Kidney (tissue), 14 donors: Measurements from ENCODE around the gene ITGA8. TPM values are rescaled to one million over a fixed set of nuclear protein-coding genes. Genes with fewer than 3 reads are reported as not detected.

Experiments used
- DNase-seq, 5 donors: peaks; one replicate each; pipeline ENCODE4 v3.0.0-alpha.2; 2013 to 2020
- FAIRE-seq: peaks from 2 replicates; lab custom pipeline; 2012; peaks lifted over from hg19 to GRCh38; lab: Jason Lieb, UNC
- H3K27ac ChIP-seq, 2 donors: one replicate each; pipeline ENCODE4 v1.7.0; 2013; ENCODE audit warnings: low read depth in 2 of 2, low read length in 2 of 2, inconsistent platforms in 1 of 2
- H3K27me3 ChIP-seq: one replicate; pipeline ENCODE4 v1.7.1; 2013; ENCODE audit warnings: low read length, inconsistent platforms; ENCODE audit not compliant: control insufficient read depth, insufficient read depth
- H3K36me3 ChIP-seq, 3 donors: one replicate each; pipeline versions ENCODE4 v1.7.0 to v1.7.1; 2013; ENCODE audit warnings: low read length in 3 of 3, control low read depth in 1 of 3, inconsistent platforms in 1 of 3; ENCODE audit not compliant: insufficient read depth in 3 of 3, control insufficient read depth in 2 of 3
- H3K4me1 ChIP-seq, 3 donors: one replicate each; pipeline versions ENCODE4 v1.7.0 to v1.7.1; 2013; ENCODE audit warnings: low read length in 3 of 3, inconsistent platforms in 1 of 3, low read depth in 1 of 3; ENCODE audit not compliant: control insufficient read depth in 2 of 3, insufficient read depth in 2 of 3
- H3K4me3 ChIP-seq, 3 donors: one replicate each; pipeline versions ENCODE4 v1.7.0 to v1.8.1; 2013; ENCODE audit warnings: low read length in 3 of 3, control low read depth in 1 of 3, inconsistent platforms in 1 of 3
- H3K9ac ChIP-seq, 3 donors: one replicate each; pipeline versions ENCODE4 v1.7.0 to v1.7.1; 2013; ENCODE audit warnings: low read length in 3 of 3, control low read depth in 1 of 3, inconsistent platforms in 1 of 3
- H3K9me3 ChIP-seq, 3 donors: one replicate each; pipeline versions ENCODE4 v1.7.0 to v1.7.1; 2013; ENCODE audit warnings: low read length in 3 of 3, control low read depth in 1 of 3, inconsistent platforms in 1 of 3; ENCODE audit not compliant: control insufficient read depth in 2 of 3, insufficient read depth in 1 of 3
- intact Hi-C: fragments of 100-400 bp; cut with DNase I; formaldehyde crosslinking; loops from one replicate; pipeline ENCODE4 v1.11.1; 2022
- polyA plus RNA-seq: library from polyadenylated mRNA; stranded (reverse); fragments of 350-450 nt; fragmentation: Illumina TruSeq; extraction: RNeasy Lipid Tissue Mini Kit (QIAGEN cat#74804); gene quantifications from one replicate; pipeline ENCODE4 v1.2.3, GENCODE V29; 2014; ENCODE audit warnings: low read depth, low replicate concordance; ENCODE audit not compliant: insufficient read depth
- total RNA-seq: library from RNA; stranded (reverse); fragmentation: NEBNext Ultra II Directional; extraction: Animal tissue kit (Norgen Biotek cat#: 25700); gene quantifications from one replicate; pipeline ENCODE4 v1.2.1, GENCODE V29; 2021
- TF ChIP-seq, protein P1 (sequence below): IDR thresholded peaks from 3 replicates; pipeline ENCODE4 v1.5.1; 2012; ENCODE audit warnings: mild to moderate bottlenecking, moderate library complexity, borderline replicate concordance; ENCODE audit not compliant: insufficient read depth; ENCODE audit errors: extremely low read depth
- donor health status: control.
- donor health status: control.
- donor health status: control.
- donor health status: control.
- donor health status: control.
- donor health status: DM: yes; HTN: yes; CAD: no.
- donor health status: Normal renal cell carcinoma (clear cell type).

The ITGA8 gene
- total and polyA plus RNA-seq, 2 donors from 2014 or later = 10.8 to 22.1 TPM

DNA sequence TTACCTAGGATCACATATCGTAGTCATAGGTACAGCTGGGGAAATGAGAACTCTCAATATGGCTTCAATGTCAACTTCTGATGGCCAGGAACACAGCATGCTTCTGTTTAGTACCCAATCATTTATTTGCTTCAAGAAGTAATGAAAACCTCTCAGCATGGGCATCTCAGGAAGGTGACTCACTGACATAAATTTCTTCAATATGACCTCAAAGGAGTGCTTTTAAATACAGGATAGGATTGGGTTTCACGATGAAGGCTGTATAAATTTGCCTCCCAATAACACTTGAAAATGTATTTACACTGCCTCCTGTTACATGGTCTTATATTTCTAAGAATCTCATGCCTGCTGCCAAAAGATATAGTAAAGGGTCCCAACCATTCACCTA is 15.1 kb downstream of the ITGA8 start:
- Histone ChIP-seq H3K4me3 (no peak overlapping the region), H3K9ac (no peak overlapping the region), H3K27ac (no peak overlapping the region), H3K27me3 (no peaks in the 10 kb centered on the region), H3K36me3 (no peaks in the 10 kb centered on the region), H3K9me3 (peaks cover 0 to 3% (median 0%) of the 10 kb centered on the region in 3 donors), H3K4me1 (no peaks in the 10 kb centered on the region)
- FAIRE-seq (no peak), DNase-seq (peak in 1 of 5 donors; percentile 26)
- intact Hi-C loops = no loop called here
- TF ChIP-seq, protein P1, sequence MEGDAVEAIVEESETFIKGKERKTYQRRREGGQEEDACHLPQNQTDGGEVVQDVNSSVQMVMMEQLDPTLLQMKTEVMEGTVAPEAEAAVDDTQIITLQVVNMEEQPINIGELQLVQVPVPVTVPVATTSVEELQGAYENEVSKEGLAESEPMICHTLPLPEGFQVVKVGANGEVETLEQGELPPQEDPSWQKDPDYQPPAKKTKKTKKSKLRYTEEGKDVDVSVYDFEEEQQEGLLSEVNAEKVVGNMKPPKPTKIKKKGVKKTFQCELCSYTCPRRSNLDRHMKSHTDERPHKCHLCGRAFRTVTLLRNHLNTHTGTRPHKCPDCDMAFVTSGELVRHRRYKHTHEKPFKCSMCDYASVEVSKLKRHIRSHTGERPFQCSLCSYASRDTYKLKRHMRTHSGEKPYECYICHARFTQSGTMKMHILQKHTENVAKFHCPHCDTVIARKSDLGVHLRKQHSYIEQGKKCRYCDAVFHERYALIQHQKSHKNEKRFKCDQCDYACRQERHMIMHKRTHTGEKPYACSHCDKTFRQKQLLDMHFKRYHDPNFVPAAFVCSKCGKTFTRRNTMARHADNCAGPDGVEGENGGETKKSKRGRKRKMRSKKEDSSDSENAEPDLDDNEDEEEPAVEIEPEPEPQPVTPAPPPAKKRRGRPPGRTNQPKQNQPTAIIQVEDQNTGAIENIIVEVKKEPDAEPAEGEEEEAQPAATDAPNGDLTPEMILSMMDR = no peak

DNA sequence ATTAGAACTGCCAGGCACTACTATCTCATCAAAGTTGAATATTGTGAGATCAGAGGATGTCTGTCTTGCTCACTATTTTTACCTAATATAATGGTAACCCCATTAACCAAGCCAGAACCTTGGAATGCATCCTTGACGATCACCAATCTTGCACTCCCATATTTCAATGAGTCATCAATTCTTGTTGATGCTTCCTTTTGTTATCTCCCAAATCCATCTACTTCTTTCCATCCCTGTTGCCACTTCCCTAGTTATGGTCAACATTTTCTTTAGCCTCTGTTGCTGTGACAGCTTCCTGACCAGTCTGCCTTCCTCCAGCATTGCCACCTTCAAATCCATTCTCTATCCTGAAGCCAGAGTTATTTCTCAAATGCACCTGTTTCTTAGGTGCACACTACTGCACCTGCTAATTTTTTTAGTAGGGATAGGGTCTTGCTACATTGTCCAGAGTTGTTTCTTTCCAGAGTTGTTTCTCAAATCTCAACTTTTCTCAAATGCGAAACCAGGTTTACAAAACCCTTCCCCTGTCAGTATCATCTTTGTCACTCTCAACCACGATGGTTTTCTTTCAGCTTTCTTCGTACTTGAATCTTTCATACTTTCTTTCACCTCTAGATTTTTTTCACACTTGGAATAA is 15.7 kb downstream of the ITGA8 start:
- intact Hi-C loops = no loop called here
- Histone ChIP-seq H3K27me3 (no peaks in the 10 kb centered on the region), H3K9ac (no peak overlapping the region), H3K4me3 (no peak overlapping the region), H3K9me3 (peaks cover 0 to 3% (median 0%) of the 10 kb centered on the region in 3 donors), H3K36me3 (no peaks in the 10 kb centered on the region), H3K4me1 (no peaks in the 10 kb centered on the region), H3K27ac (no peak overlapping the region)
- TF ChIP-seq, protein P1 = no peak
- no peak for DNase-seq
- no peak for FAIRE-seq

DNA sequence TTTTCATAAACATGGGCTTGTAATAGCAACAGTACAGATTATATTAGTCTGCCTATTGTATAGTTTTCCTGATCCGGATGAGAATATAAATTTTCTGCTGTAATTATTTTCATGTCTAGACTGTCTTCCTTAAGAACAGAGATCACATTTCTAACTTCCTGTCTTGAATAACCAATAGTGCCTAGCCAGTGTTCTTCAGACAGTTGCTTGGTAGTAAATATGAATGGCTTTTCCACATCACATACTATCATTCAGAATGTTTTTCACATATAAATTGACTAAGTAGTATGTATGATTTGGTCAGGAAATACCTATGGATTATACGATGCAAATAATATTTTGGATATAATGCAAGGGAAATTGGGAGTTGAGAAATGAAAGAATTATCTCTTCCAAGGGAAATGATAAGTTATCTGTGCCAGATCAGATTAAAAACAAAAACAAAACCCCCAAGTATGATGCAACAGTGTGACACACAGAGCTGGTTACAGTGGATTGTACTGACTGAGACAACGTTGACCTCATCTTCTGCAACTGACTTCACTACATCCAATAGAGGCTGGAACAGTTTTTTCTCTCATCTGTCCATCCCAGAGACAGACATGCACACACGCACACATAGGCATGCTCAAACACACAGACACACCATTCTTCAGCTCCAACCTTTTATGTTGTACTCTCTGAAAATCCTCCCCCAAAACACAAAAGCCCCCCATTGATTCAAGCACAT is 16.4 kb downstream of the ITGA8 start:
- Histone ChIP-seq H3K9ac (no peak overlapping the region), H3K4me1 (no peaks in the 10 kb centered on the region), H3K27me3 (no peaks in the 10 kb centered on the region), H3K27ac (no peak overlapping the region), H3K4me3 (no peak overlapping the region), H3K9me3 (peaks cover 0 to 3% (median 0%) of the 10 kb centered on the region in 3 donors), H3K36me3 (no peaks in the 10 kb centered on the region)
- TF ChIP-seq, protein P1 = no peak
- no peak for FAIRE-seq
- no peak for DNase-seq
- intact Hi-C loops = no loop called here
